ENCODE data around the gene GSTP1. TPM values are rescaled to one million over a fixed set of nuclear protein-coding genes. Genes with fewer than 3 reads are reported as not detected.
"Not testable (repeated sequence)": the region's sequence is repeated elsewhere in the genome, so short reads cannot be mapped to it uniquely, and the experiment has no call there.

The GSTP1 gene
- total RNA-seq, 1 donor from 2014 or later: 978 TPM

GRCh38 chr11:67592880-67593564 lies 9.4 kb downstream of the GSTP1 start:
- Mint-ChIP-seq H3K36me3 (ENCODE audit: insufficient read depth) (peaks cover 8% of the 10 kb centered on the region), H3K4me1 (ENCODE audit: low read depth) (peaks cover 2% of the 10 kb centered on the region), H3K4me3 (ENCODE audit: low read depth) (no peak overlapping the region)

GRCh38 chr11:67593565-67593905 lies 9.9 kb downstream of the GSTP1 start:
- no peak for DNase-seq (ENCODE audit: low spot score, unreplicated experiment)
- Mint-ChIP-seq H3K27ac (no peak overlapping the region), H3K36me3 (ENCODE audit: insufficient read depth) (peaks cover 6% of the 10 kb centered on the region), H3K4me1 (ENCODE audit: low read depth) (peaks cover 2% of the 10 kb centered on the region), H3K9me3 (ENCODE audit: low read depth) (peaks cover 4% of the 10 kb centered on the region), H3K4me3 (ENCODE audit: low read depth) (no peak overlapping the region), H3K27me3 (no peaks in the 10 kb centered on the region)
- TF ChIP-seq, protein P1, sequence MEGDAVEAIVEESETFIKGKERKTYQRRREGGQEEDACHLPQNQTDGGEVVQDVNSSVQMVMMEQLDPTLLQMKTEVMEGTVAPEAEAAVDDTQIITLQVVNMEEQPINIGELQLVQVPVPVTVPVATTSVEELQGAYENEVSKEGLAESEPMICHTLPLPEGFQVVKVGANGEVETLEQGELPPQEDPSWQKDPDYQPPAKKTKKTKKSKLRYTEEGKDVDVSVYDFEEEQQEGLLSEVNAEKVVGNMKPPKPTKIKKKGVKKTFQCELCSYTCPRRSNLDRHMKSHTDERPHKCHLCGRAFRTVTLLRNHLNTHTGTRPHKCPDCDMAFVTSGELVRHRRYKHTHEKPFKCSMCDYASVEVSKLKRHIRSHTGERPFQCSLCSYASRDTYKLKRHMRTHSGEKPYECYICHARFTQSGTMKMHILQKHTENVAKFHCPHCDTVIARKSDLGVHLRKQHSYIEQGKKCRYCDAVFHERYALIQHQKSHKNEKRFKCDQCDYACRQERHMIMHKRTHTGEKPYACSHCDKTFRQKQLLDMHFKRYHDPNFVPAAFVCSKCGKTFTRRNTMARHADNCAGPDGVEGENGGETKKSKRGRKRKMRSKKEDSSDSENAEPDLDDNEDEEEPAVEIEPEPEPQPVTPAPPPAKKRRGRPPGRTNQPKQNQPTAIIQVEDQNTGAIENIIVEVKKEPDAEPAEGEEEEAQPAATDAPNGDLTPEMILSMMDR (IDR thresholded peaks at IDR 0.05; ENCODE audit: unreplicated experiment): no peak

More at GRCh38 chr11:67592880-67593564, 9.4 kb downstream of the GSTP1 start:
- DNase-seq (ENCODE audit: low spot score, unreplicated experiment): no peak
- peaks cover 4% of the 10 kb centered on the region for H3K9me3 Mint-ChIP-seq (ENCODE audit: low read depth)
- H3K27me3 Mint-ChIP-seq: no peaks in the 10 kb centered on the region
- TF ChIP-seq, protein P1 (IDR thresholded peaks at IDR 0.05; ENCODE audit: unreplicated experiment): no peak
- peak overlapping the region; percentile 41 for H3K27ac Mint-ChIP-seq

- no peak overlapping the region for H3K27ac Mint-ChIP-seq
- H3K27me3 Mint-ChIP-seq: no peaks in the 10 kb centered on the region
- H3K4me3 Mint-ChIP-seq (ENCODE audit: low read depth): no peak overlapping the region
- H3K36me3 Mint-ChIP-seq (ENCODE audit: insufficient read depth): peaks cover 4% of the 10 kb centered on the region
- no peak for DNase-seq (ENCODE audit: low spot score, unreplicated experiment)
- H3K9me3 Mint-ChIP-seq (ENCODE audit: low read depth): peaks cover 4% of the 10 kb centered on the region
- H3K4me1 Mint-ChIP-seq (ENCODE audit: low read depth): peaks cover 2% of the 10 kb centered on the region
- TF ChIP-seq, protein P1 (IDR thresholded peaks at IDR 0.05; ENCODE audit: unreplicated experiment): no peak
Observed at GRCh38 chr11:67594480-67594879, 10.9 kb downstream of the GSTP1 start.

GRCh38 chr11:67596753-67597300 lies 13.2 kb downstream of the GSTP1 start:
- Mint-ChIP-seq H3K27ac (no peak overlapping the region), H3K4me1 (ENCODE audit: low read depth) (peaks cover 2% of the 10 kb centered on the region), H3K27me3 (no peaks in the 10 kb centered on the region)

DNA sequence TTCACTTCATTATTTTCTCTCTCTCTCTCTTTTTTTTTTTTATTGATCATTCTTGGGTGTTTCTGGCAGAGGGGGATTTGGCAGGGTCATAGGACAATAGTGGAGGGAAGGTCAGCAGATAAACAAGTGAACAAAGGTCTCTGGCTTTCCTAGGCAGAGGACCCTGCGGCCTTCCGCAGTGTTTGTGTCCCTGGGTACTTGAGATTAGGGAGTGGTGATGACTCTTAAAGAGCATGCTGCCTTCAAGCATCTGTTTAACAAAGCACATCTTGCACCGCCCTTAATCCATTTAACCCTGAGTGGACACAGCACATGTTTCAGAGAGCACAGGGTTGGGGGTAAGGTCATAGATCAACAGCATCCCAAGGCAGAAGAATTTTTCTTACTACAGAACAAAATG lies 13.8 kb downstream of the GSTP1 start:
- not testable (repeated sequence) for H3K4me1 Mint-ChIP-seq (ENCODE audit: low read depth); H3K4me3 Mint-ChIP-seq (ENCODE audit: low read depth); H3K9me3 Mint-ChIP-seq (ENCODE audit: low read depth); DNase-seq (ENCODE audit: low spot score, unreplicated experiment); H3K27ac Mint-ChIP-seq; H3K36me3 Mint-ChIP-seq (ENCODE audit: insufficient read depth); H3K27me3 Mint-ChIP-seq

More at GRCh38 chr11:67596753-67597300, 13.2 kb downstream of the GSTP1 start:
- Mint-ChIP-seq H3K4me3 (ENCODE audit: low read depth) (no peak overlapping the region), H3K9me3 (ENCODE audit: low read depth) (peaks cover 4% of the 10 kb centered on the region), H3K36me3 (ENCODE audit: insufficient read depth) (peaks cover 2% of the 10 kb centered on the region)
- no peak for DNase-seq (ENCODE audit: low spot score, unreplicated experiment)
- TF ChIP-seq, protein P1 (IDR thresholded peaks at IDR 0.05; ENCODE audit: unreplicated experiment): no peak

DNA sequence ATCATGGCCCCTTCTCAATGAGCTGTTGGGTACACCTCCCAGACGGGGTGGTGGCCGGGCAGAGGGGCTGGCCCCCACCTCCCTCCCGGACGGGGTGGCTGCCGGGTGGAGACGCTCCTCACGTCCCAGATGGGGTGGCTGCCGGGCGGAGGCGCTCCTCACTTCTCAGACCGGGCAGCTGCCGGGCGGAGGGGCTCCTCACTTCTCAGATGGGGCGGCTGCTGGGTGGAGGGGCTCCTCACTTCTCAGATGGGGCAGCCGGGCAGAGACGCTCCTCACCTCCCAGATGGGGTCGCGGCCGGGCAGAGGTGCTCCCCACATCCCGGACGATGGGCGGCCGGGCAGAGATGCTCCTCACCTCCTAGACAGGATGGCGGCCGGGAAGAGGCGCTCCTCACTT lies 14.4 kb downstream of the GSTP1 start:
- not testable (repeated sequence) for H3K9me3 Mint-ChIP-seq (ENCODE audit: low read depth); H3K27ac Mint-ChIP-seq; DNase-seq (ENCODE audit: low spot score, unreplicated experiment); H3K36me3 Mint-ChIP-seq (ENCODE audit: insufficient read depth); H3K4me1 Mint-ChIP-seq (ENCODE audit: low read depth); H3K4me3 Mint-ChIP-seq (ENCODE audit: low read depth); H3K27me3 Mint-ChIP-seq

Data from progenitor cell of endocrine pancreas (in vitro differentiated cells).